HG02852 (cell line): ENCODE measurements around the gene HSPBAP1.
"Not testable (repeated sequence)": the region's sequence is repeated elsewhere in the genome, so short reads cannot be mapped to it uniquely, and the experiment has no call there.

ENCODE experiments used
- ATAC-seq: cut with Tn5 transposase; IDR thresholded peaks from one replicate; pipeline ENCODE4 v1.9.1; 2021; ENCODE audit warnings: mild to moderate bottlenecking, moderate library complexity; ENCODE audit not compliant: unreplicated experiment

Gene HSPBAP1

DNA sequence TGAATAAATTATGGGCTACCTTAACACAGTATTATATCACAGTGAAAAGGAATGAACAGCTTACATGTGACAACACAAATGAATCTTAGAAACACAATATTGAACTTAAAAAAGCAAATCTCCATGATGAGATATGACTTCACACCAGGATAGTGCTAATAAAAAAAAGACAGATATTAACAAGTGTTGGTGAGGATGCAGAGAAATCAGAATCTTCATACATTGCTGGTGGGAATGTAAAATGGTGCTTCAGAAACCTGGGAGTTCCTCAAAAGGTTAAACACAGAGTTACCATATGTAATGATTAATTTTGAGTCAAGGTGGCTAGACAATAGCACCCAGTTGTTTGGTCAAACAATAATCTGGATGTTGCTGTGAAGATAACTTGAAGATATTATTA lies 51.4 kb downstream of the HSPBAP1 start:
- ATAC-seq = no peak

DNA sequence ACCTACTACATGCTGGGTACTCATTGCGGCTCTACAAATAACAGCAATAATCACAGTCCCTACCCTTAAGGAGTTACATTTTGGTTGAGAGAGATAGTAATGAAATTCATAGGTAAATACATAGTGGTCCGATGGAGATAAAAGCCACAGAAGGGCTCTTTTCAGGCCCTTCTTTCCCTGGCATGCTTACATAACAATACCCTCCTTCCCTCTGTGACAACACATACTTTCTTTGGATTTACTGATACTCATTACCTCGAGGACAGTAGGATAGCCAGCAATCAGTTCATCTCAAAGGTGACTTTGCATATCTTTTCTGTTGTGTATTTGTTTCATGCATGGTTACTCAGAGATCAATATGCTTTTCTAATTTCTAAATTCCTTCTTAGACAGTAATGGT lies 54.5 kb downstream of the HSPBAP1 start:
- ATAC-seq = no peak

DNA sequence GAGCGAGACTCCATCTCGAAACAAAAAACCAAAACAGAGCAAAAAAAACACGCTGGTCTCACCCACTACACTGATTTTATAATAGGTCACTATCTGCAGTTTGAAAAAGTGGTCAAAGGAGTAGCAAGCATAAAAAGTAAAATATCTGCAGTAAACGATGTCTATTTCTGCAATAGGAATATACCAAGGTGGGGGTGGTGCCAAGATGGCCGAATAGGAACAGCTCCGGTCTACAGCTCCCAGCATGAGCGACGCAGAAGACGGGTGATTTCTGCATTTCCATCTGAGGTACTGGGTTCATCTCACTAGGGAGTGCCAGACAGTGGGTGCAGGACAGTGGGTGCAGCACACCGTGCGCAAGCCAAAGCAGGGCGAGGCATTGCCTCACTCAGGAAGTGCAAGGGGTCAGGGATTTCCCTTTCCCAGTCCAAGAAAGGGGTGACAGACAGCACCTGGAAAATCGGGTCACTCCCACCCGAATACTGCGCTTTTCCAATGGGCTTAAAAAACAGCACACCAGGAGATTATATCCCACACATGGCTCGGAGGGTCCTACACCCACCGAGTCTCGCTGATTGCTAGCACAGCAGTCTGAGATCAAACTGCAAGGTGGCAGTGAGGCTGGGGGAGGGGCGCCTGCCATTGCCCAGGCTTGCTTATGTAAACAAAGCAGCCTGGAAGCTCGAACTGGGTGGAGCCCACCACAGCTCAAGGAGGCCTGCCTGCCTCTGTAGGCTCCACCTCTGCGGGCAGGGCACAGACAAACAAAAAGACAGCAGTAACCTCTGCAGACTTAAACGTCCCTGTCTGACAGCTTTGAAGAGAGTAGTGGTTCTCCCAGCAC lies 60.7 kb downstream of the HSPBAP1 start:
- ATAC-seq = not testable (repeated sequence)

DNA sequence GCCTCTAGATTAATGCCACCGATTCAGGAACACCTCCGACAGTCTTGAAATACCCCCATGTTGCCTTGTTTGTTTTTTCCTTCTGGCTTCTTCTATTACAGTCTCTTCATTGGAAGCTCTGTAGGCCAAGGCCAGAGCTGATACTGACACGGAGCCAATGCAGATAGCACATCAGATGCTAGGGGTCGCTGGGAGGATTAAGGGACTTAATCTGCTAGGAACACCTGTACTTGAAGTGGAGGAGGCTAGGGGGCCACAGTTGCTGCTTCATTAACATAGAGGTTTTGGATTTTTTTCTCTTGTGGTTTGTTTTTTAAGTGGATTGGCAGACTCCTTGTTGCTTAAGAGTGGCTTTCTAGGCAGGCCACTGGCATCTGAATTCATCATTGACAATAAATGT lies 63.4 kb downstream of the HSPBAP1 start:
- ATAC-seq = no peak

DNA sequence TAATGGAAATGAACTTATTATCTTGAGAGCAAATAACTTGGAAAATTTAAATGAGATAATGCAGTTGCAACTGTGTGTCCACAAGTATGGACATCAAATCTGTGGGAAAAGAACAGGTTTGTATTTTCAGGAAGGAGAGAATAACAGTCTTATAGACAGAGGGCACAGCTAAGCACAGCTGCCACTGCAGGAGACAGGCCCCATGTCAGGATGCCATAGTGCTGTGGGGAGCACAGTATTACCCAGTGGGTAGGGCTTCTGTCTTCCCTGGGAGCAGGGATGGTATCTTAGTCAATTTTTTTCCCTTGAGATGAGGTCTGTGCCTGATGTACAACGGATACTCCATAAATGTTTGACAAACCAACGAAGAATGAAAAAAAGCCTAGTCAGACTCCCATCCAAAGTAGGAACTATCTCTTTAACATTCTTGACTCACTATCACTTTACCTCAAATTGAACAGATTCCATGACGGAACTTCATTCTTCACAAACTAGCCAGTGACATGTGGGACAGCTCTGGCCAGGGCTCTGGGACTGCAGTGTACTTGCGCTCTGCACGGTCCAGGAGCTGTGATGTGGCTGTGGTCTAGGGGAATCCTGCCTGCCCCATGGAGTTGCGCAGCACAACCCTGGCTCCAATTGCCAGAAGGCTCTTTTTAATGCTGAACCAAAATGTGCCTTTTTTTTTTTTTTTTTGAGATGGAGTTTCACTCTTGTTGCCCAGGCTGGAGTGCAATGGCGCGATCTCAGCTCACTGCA lies 64.7 kb downstream of the HSPBAP1 start:
- no peak for ATAC-seq

DNA sequence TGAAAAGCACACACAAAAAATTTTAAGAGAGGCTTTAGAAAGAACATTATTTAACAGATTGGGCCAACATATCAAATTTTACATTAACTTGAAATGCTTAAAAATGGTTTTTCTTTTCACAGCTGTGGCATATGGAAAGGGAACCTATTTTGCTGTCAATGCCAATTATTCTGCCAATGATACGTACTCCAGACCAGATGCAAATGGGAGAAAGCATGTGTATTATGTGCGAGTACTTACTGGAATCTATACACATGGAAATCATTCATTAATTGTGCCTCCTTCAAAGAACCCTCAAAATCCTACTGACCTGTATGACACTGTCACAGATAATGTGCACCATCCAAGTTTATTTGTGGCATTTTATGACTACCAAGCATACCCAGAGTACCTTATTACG lies 65.4 kb downstream of the HSPBAP1 start:
- ATAC-seq = no peak

DNA sequence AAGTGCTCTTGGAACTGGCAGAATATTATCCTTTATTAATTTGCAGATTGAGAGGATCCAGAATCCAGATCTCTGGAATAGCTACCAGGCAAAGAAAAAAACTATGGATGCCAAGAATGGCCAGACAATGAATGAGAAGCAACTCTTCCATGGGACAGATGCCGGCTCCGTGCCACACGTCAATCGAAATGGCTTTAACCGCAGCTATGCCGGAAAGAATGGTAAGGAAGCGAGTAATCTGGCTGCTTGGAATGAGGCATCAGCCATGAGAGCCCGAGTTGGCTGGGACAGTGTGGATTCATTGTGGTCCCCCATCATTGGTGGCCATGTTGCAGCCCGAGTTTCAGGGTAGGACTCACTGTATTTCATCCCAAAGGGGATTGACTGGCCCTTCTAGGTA lies 65.9 kb downstream of the HSPBAP1 start:
- no peak for ATAC-seq

DNA sequence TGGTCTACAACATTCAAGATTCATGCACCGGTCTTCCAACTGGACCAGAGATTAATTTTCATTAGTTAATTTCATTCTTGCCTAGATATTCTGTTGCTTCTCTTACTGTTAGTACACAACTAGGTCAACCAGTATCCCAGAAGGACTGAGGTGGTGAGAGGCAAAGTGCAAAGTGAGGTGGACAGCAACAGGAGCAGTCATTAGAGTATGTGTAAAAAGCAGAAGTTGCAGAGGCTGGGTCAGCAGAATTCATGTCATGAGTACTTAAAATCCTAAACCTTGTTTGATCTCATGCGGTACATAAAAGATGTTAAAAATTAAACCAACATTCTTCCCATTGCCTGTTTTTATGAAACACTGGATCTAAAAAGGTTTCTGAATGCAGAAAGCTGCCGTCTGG lies 66.3 kb downstream of the HSPBAP1 start:
- no peak for ATAC-seq

DNA sequence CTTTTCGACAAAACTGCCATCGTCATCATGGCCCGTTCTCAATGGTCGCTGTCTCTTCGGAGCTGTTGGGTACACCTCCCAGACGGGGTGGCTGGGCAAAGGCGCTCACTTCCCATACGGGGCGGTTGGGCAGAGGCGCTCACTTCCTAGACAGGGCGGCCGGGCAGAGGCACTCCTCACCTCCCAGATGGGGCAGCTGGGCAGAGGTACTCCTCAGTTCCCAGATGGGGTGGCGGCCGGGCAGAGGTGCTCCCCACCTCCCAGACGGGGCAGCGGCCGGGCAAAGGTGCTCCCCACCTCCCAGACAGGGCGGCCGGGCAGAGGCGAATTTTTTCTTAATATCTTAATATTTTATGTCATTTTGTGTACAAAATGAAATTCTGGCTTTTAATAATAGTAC lies 68.5 kb downstream of the HSPBAP1 start:
- no peak for ATAC-seq

DNA sequence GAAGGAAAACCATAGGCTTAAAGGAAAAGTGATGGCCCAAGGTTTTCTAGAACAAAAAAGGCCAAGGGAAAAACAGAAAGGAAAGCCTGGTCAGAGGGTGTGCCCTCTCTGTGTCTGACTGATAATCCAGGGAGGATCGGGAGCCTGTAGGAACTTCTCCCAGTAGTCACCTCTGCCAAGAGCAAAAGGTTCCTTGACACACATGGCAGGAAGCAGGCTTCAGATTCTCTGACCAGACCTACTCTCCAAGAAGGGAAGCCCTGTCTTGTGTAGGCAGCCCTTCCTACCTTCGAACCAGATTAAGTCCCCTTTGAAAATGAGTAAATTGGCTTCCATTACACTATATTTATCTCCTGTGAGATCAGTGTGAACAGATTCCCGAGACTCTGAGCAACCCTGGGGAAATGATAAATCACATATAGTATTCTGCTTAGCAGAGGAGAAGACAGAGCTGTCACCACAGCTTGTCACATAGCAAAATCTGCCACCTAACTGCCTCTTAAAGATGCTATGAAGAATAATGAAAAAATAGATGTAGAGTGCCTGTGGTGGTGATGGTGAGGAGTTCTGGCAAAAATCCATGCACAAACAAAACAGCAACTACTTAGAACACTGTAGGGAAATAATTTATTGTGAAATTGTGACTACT lies 74.2 kb downstream of the HSPBAP1 start:
- ATAC-seq = no peak

DNA sequence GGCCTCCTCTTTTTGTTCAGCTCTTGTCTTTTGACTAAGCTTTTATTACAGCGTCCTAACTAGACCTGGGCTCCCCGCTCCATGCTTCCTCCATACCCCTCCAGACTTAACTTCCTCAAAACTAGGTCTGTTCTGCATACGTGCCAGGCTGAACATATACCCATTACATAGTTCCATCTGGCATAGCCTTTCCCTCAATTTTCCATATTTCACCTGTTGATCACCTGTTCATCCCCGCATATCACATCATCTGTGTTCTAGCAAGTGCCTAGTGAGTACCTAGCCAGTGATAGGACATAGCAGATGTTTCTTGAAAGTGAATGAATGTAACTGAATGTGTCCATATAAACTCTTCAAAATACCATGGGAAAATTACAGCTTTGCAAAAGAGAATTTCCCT lies 77.0 kb downstream of the HSPBAP1 start:
- ATAC-seq = no peak

DNA sequence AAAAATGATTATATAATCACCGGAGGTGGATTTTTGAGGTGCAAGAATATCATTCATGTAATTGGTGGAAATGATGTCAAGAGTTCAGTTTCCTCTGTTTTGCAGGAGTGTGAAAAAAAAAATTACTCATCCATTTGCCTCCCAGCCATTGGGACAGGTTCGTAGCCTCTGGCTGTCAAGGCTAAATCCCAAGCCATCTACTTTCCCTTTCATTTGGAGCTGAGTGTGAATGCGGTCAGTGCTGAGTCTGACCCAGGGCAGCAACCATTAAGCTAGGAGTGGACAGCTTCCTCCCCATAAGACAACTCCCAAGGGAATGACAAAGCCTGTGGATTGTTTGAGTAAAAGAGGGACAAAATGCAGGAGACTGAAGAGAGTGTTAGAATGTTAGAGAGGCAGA lies 79.4 kb downstream of the HSPBAP1 start:
- ATAC-seq = no peak

DNA sequence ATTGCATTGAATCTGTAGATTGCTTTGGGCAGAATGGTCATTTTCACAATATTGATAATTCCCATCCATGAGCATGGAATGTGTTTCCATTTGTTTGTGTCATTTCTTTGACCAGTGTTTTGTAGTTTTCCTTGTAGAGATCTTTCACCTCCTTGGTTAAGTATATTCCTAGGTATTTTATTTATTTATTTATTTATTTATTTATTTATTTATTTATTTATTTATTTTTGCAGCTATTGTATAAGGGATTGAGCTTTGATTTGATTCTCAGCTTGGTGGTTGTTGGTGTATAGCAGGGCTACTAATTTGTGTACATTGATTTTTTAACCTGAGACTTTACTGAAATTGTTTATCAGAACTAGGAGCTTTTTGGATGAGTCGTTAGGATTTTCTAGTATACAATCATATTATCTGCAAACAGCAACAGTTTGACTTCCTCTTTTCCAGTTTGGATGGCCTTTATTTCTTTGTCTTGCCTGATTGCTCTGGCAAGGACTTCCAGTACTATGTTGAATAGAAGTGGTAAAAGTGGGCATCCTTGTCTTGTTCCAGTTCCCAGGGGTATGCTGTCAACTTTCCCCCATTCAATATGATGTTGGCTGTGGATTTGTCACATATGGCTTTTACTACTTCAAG lies 82.9 kb downstream of the HSPBAP1 start:
- not testable (repeated sequence) for ATAC-seq

DNA sequence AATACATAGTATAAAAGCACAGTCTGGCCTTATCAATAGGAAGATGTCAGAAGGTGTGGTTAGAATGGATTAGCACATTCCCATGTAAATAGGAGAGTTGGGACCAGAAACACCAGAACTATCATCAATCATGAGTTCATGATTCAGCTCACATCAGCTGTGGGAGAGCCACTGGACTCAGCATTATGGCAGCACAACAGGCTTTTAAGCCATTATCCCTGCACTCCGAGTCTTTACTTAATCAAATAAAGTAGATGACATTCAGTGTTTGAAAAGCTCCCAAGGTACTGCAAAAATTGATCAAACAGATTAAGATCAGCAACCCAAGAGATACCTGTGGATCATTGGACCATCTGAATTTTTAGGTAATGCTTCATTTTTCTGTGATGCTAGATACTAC lies 88.3 kb downstream of the HSPBAP1 start:
- no peak for ATAC-seq

DNA sequence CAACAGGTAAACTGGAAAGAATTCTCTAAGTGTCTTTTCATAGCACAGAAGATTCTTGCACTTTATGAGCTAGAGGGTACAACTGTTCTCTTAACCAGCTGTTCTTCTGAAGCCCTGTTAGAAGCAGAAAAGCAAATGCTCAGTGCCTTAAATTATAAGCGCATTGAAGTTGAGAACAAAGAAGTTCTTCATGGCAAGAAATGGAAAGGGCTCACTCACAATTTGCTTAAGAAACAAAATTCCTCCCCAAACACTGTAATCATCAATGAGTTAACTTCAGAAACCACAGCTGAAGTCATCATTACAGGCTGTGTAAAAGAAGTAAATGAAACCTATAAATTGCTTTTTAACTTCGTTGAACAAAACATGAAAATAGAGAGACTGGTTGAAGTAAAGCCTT lies 93.4 kb downstream of the HSPBAP1 start:
- no peak for ATAC-seq

DNA sequence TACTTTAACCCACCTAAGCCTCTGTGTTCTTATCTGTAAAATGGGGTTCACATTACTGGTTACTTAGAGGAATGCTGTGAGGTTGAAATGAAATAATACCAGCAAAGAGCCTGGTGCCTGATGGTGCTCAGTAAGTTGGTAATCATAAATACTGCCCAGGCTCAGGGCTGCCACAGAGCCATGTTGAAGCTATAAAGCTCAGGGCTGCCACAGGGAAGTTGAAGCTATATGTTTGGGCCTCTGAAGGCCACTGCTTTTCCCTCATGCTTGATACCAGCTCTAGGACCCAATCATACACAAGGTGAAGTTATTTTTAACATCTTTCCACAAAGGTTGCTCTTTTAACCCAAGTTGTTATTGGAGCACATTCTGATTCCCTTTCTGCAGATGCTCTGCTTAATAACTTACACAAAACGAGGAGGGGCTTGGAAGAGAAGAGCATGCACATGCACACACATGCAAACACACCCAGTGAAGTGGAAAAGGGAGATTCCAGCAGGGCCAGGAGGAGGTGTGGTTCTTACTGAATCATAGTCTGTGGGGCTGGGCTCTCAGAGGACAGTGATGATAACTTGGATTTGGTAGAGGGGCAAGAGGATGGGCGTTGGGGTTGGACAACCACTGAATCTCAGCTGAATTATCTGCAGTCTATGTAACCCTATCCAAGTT lies 95.5 kb downstream of the HSPBAP1 start:
- ATAC-seq = peak; percentile 85

DNA sequence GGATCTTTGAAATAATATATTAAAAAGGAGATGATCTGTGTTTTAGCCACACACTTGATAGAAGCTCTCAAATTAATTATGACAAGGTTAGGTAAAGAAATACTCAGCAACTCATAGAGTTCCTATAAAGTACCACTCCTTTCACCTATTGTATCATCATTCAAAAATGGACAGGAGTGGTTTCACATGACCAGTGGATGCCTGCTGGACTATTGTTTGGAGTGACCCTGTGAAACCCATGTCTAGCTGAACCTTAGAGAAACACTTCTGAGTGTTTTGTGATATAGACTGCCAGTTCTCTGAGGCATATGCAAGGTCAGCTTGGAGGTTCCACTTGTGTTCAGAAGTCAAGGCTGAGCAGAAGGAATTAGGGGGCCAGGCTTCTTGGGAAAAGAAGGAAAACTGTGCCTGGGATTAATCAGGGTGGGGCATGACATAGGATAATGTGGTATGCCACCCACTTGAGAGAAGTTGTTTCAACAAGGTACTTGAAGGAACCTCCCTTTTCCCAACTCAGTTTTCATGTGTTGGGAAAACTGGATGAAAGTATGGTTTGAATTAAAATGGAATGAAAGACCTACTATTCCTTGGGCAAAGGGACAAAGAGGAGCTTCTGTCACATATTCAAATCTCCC lies 97.6 kb downstream of the HSPBAP1 start:
- no peak for ATAC-seq

DNA sequence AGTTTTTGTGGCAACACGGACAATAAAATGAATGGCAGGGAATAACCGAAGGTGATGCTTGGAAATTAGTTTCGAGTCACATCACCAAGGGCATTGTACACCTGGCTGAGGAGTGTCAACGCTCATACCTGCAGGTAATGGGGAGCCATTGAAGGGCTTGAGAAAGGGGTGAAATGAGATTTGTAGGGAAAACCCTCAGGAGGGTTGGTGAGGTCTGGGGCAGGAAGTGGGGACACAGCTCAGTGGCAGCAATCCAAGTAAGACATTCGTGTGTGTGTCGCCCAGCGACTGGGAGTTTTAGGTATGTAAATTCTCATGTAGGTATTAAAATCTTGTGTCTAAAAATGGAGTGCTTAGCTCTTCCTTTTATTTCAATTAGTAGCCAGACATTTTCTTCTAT lies 98.7 kb downstream of the HSPBAP1 start:
- ATAC-seq = peak; percentile 46

DNA sequence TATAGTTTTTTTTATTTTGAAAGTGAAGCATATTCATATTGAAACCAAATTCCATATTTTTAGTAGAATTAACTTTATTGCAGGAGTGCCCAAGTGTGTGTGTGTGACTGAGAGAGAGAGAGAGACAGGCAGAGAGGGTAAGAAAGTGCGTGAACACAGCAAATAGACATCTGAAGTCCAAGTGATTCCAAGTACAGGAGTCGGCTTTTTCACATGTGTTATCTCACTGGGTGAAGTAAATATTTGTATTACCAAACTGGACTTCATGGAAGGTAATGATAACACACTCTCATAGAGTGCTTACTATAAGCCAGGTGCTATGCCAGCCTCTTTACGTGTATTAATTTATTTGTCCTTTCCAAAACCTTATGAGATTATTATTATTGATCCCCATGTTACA lies 101.0 kb downstream of the HSPBAP1 start:
- ATAC-seq = no peak

DNA sequence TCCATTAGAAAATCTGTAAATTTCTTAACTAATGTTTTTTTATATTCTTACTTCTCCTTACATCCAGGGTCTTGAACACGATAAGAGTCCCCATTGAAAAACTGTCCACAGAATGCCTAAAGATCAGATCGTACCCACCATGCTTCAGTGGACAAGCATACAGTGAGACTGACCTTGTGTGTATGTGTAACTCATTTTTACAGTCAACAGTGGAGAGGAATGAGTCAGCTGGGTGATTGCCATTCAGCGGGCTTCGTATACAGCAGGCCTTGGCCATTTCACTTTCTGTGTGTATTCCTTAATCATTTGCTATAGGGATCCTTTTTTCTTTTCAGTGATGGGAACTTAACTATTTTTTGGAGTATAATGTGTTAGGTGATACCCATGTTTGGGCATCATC lies 102.4 kb downstream of the HSPBAP1 start:
- peak; percentile 86 for ATAC-seq
